HepG2 (cell line): Measurements from ENCODE around the gene SP4. TPM values are rescaled to one million over a fixed set of nuclear protein-coding genes. Genes with fewer than 3 reads are reported as not detected.

Source experiments
- ATAC-seq: fragments of 200-7000 bp; cut with Tn5 transposase; 3 replicates; pipeline ENCODE4 v1.9.1; 2020; ENCODE audit warnings: mild to moderate bottlenecking, moderate library complexity
- BruUV-seq: library from RNA; stranded (reverse); fragments of 400-500 nt; replicated peaks from 2 replicates; lab custom pipeline; 2021; lab: Mats Ljungman, UMichigan
- CTCF ChIA-PET: fragments of 300-600 bp; formaldehyde crosslinking; extraction: SDS; loops from one replicate; lab custom pipeline; 2021; ENCODE audit warnings: low total read pairs, inconsistent platforms, low intra/inter-chr PET ratio; lab: Yijun Ruan, JAX
- POLR2A ChIA-PET: fragments of 350-600 bp; sonication (Branson Sonifier 250); formaldehyde crosslinking; loops from one replicate; lab custom pipeline; 2020; ENCODE audit warnings: antibody characterized with exemption, inconsistent platforms; lab: Yijun Ruan, JAX
- DNase-seq: peaks from one replicate; pipeline ENCODE4 v3.0.0-alpha.2; 2015; ENCODE audit warnings: low spot score
- FAIRE-seq: peaks from 3 replicates; lab custom pipeline; 2011; peaks lifted over from hg19 to GRCh38; lab: Jason Lieb, UNC
- H2AFZ ChIP-seq: one replicate; pipeline ENCODE4 v1.6.1; 2011; ENCODE audit warnings: low read length, inconsistent platforms
- H3K27ac ChIP-seq: fragments of 300-600 bp; 3 replicates; pipeline ENCODE4 v1.8.0; 2011; ENCODE audit warnings: mixed run types, mild to moderate bottlenecking, mixed read lengths, low read length, inconsistent platforms; ENCODE audit not compliant: insufficient read depth; ENCODE audit errors: extremely low read length
- H3K27me3 ChIP-seq, 2 experiments: fragments of 200-600 bp in 1 of 2; 2 replicates in 1 of 2; 3 replicates in 1 of 2; pipeline versions ENCODE4 v1.6.0 to v1.8.0; 2011; ENCODE audit warnings: low read length in 2 of 2, mild to moderate bottlenecking in 2 of 2, moderate library complexity in 2 of 2, inconsistent platforms in 1 of 2; ENCODE audit not compliant: insufficient read depth in 2 of 2, control insufficient read depth in 1 of 2
- H3K36me3 ChIP-seq, 2 experiments: fragments of 200-600 bp in 1 of 2; replicated peaks in 1 of 2; 2 replicates in 1 of 2; 3 replicates in 1 of 2; pipeline versions ENCODE4 v1.5.1 to v1.8.0; 2011; ENCODE audit warnings: low read length in 2 of 2, inconsistent platforms in 1 of 2; ENCODE audit not compliant: insufficient read depth in 2 of 2, control insufficient read depth in 1 of 2
- H3K4me1 ChIP-seq: 2 replicates; pipeline ENCODE4 v1.5.1; 2012; ENCODE audit warnings: low read length, inconsistent platforms; ENCODE audit not compliant: insufficient read depth
- H3K4me2 ChIP-seq: 2 replicates; pipeline ENCODE4 v1.6.0; 2011; ENCODE audit warnings: low read depth, low read length, inconsistent platforms
- H3K4me3 ChIP-seq, 3 experiments: fragments of 200-600 bp in 1 of 3; sonication (generic), shearing (Covaris generic) in 1 of 3; replicated peaks in 1 of 3; 2 replicates each; pipeline ENCODE4 v1.5.1; 2011 to 2016; ENCODE audit warnings: low read length in 3 of 3, inconsistent platforms in 2 of 3, low read depth in 2 of 3, mild to moderate bottlenecking in 2 of 3, control low read depth in 1 of 3, mixed read lengths in 1 of 3; ENCODE audit not compliant: insufficient read depth in 1 of 3
- H3K79me2 ChIP-seq: one replicate; pipeline ENCODE4 v1.6.1; 2011; ENCODE audit warnings: low read length, inconsistent platforms; ENCODE audit not compliant: insufficient read depth
- H3K9ac ChIP-seq: 2 replicates; pipeline ENCODE4 v1.6.0; 2011; ENCODE audit warnings: mild to moderate bottlenecking, low read depth, low read length, inconsistent platforms; ENCODE audit not compliant: insufficient read depth
- H3K9me3 ChIP-seq: 2 replicates; pipeline ENCODE4 v1.5.1; 2012; ENCODE audit warnings: mild to moderate bottlenecking, low read length
- H4K20me1 ChIP-seq: 2 replicates; pipeline ENCODE4 v1.6.0; 2011; ENCODE audit warnings: inconsistent platforms, mild to moderate bottlenecking, low read length, moderate library complexity; ENCODE audit not compliant: insufficient read depth
- BCLAF1 ChIP-seq: fragments of 450-650 bp; IDR thresholded peaks from 2 replicates; pipeline ENCODE4 v1.6.1; 2017; ENCODE audit warnings: mild to moderate bottlenecking
- HCFC1 ChIP-seq: fragments of 150-350 bp; IDR thresholded peaks from 2 replicates; pipeline ENCODE4 v1.6.1; 2014; ENCODE audit warnings: low read depth, low read length
- NFIC ChIP-seq: IDR thresholded peaks from 2 replicates; pipeline ENCODE4 v1.6.1; 2012; ENCODE audit warnings: mild to moderate bottlenecking, low read length, inconsistent platforms
- NKX3-1 ChIP-seq: sonication (generic); formaldehyde crosslinking; IDR thresholded peaks from 2 replicates; pipeline ENCODE4 v1.5.0; 2020; ENCODE audit warnings: missing genetic modification reagents
- PHF5A ChIP-seq: IDR thresholded peaks from one replicate; pipeline ENCODE4 v1.6.1; 2018; ENCODE audit warnings: low read depth, missing genetic modification reagents; ENCODE audit not compliant: unreplicated experiment
- PHF8 ChIP-seq: sonication (generic); formaldehyde crosslinking; IDR thresholded peaks from 2 replicates; pipeline ENCODE4 v1.5.0; 2020; ENCODE audit warnings: missing genetic modification reagents
- RFXANK ChIP-seq: IDR thresholded peaks from 2 replicates; pipeline ENCODE4 v1.6.1; 2016
- ZNF281 ChIP-seq: sonication (generic); formaldehyde crosslinking; IDR thresholded peaks from 2 replicates; pipeline ENCODE4 v1.4.0; 2020; ENCODE audit warnings: missing genetic modification reagents, borderline replicate concordance
- ZNF333 ChIP-seq: sonication (generic); formaldehyde crosslinking; IDR thresholded peaks from 2 replicates; pipeline ENCODE4 v1.4.0; 2020; ENCODE audit warnings: mild to moderate bottlenecking, missing genetic modification reagents, borderline replicate concordance
- ZNF33B ChIP-seq: sonication (generic); formaldehyde crosslinking; IDR thresholded peaks from 2 replicates; pipeline ENCODE4 v1.5.1; 2020; ENCODE audit warnings: mild to moderate bottlenecking, missing genetic modification reagents
- ZNF749 ChIP-seq: sonication (generic); formaldehyde crosslinking; IDR thresholded peaks from 2 replicates; pipeline ENCODE4 v1.8.0; 2022; ENCODE audit warnings: mild to moderate bottlenecking, missing genetic modification reagents, moderate library complexity, borderline replicate concordance
- WGBS: methylation state at CpG from one replicate; pipeline ENCODE4 v1.1.6; 2017; ENCODE audit warnings: low lambda C conversion rate; 5-methylcytosine and 5-hydroxymethylcytosine counted together
- in situ Hi-C: cut with HindIII; loops from 2 replicates; pipeline ENCODE4 v1.10.0; 2017; ENCODE audit warnings: low pct_unique_long_range_greater_than_20kb; ENCODE audit not compliant: extremely low pct_ligation_motif_present
- intact Hi-C: fragments of 100-400 bp; cut with micrococcal nuclease; formaldehyde crosslinking; loops from one replicate; pipeline ENCODE4 v1.10.0; 2022; ENCODE audit not compliant: unreplicated experiment
- polyA plus RNA-seq, 8 experiments: library from polyadenylated mRNA; depleted of rRNA in 3 of 8; stranded (reverse) in 7 of 8; unstranded in 1 of 8; fragments of >200 nt; fragmentation: Illumina TruSeq in 4 of 8; extraction: Trizol in 4 of 8; gene quantifications; 2 replicates each; pipeline versions ENCODE4 v1.2.1 to v1.2.3, GENCODE V29; 2011 to 2016; ENCODE audit warnings: low read depth in 4 of 8, missing spikeins in 1 of 8, mixed read lengths in 1 of 8; ENCODE audit not compliant: insufficient read depth in 1 of 8
- total RNA-seq, 5 experiments: library from RNA; depleted of rRNA; stranded (reverse); fragments of >200 nt; fragmentation: Illumina TruSeq; extraction: Trizol; gene quantifications; 2 replicates each; pipeline ENCODE4 v1.2.3, GENCODE V29; 2016; ENCODE audit warnings: low read depth in 1 of 5
- TF ChIP-seq, protein P1 (sequence below): sonication (generic); formaldehyde crosslinking; IDR thresholded peaks from 2 replicates; pipeline ENCODE4 v1.9.0; 2021; ENCODE audit warnings: missing genetic modification reagents, mild to moderate bottlenecking, borderline replicate concordance
- TF ChIP-seq, protein P2 (sequence below): IDR thresholded peaks from 2 replicates; pipeline ENCODE4 v1.6.1; 2016

SP4 gene
- total and polyA plus RNA-seq, 2 of the 13 experiments (the other 11 are each of a cell fraction or from before 2014, with no cell fraction given), result 2.7 to 4.8 TPM

GRCh38 chr7:21450941-21451340, 23.1 kb downstream of the SP4 start:
- in situ Hi-C loops (no loop called here), intact Hi-C loops (no loop called here)
- no peaks in the 10 kb centered on the region for H4K20me1 ChIP-seq
- no peak overlapping the region for H3K4me2 ChIP-seq
- H3K4me1 ChIP-seq, result no peaks in the 10 kb centered on the region
- BruUV-seq, result no TSS peak
- FAIRE-seq (no peak), ATAC-seq (no peak), DNase-seq (no peak)
- ChIA-PET POLR2A (no interaction called here), CTCF (no interaction called here)
- H3K27me3 ChIP-seq, result no peaks in the 10 kb centered on the region
- H3K4me3 ChIP-seq, result no peak overlapping the region
- H3K36me3 ChIP-seq, result 0 out of 5 replicates have a peak, but pooled peaks cover 0 to 1% of the 10 kb centered on the region in 2 experiments
- 84% methylated on average over 5 of the region's 5 CpGs for WGBS
- H2AFZ ChIP-seq, result no peak overlapping the region
- H3K27ac ChIP-seq, result no peak overlapping the region
- no peaks in the 10 kb centered on the region for H3K79me2 ChIP-seq
- no peak overlapping the region for H3K9ac ChIP-seq
- H3K9me3 ChIP-seq, result peaks cover 45% of the 10 kb centered on the region
- TF ChIP-seq, protein P1, sequence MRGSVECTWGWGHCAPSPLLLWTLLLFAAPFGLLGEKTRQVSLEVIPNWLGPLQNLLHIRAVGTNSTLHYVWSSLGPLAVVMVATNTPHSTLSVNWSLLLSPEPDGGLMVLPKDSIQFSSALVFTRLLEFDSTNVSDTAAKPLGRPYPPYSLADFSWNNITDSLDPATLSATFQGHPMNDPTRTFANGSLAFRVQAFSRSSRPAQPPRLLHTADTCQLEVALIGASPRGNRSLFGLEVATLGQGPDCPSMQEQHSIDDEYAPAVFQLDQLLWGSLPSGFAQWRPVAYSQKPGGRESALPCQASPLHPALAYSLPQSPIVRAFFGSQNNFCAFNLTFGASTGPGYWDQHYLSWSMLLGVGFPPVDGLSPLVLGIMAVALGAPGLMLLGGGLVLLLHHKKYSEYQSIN (CRISPR knock-in tag), result no peak
- TF ChIP-seq RFXANK (CRISPR knock-in tag) (no peak), ZNF749 (CRISPR knock-in tag) (no peak), HCFC1 (no peak), PHF8 (no peak), ZNF281 (CRISPR knock-in tag) (no peak), NFIC (no peak), NKX3-1 (CRISPR knock-in tag) (no peak), ZNF333 (CRISPR knock-in tag) (no peak), BCLAF1 (no peak), ZNF33B (CRISPR knock-in tag) (no peak), PHF5A (CRISPR knock-in tag) (no peak)
- TF ChIP-seq, protein P2, sequence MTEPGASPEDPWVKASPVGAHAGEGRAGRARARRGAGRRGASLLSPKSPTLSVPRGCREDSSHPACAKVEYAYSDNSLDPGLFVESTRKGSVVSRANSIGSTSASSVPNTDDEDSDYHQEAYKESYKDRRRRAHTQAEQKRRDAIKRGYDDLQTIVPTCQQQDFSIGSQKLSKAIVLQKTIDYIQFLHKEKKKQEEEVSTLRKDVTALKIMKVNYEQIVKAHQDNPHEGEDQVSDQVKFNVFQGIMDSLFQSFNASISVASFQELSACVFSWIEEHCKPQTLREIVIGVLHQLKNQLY (CRISPR knock-in tag), result no peak
